GM23338 (cell line): ENCODE data around the gene RPL27.
A peak's percentile ranks its signal among the peaks of the same experiment; 100 is the strongest.

Experiments
- POLR2AphosphoS5 ChIP-seq: IDR thresholded peaks from 2 replicates; pipeline ENCODE4 v1.6.1; 2016; ENCODE audit warnings: antibody characterized with exemption, low read depth
- TF ChIP-seq, protein P1 (sequence below), 2 experiments: fragments of 200-600 bp in 1 of 2; sonication (generic) in 1 of 2; conservative IDR thresholded peaks; 2 replicates each; pipeline versions ENCODE4 v1.5.1 to v1.6.1; 2016 to 2017; ENCODE audit warnings: antibody characterized with exemption in 2 of 2, low read depth in 2 of 2, mild to moderate bottlenecking in 2 of 2, moderate library complexity in 1 of 2

GRCh38 chr17:43021741-43022512, 23.7 kb downstream of the RPL27 start, which contains the start of gene VAT1:
- TF ChIP-seq, protein P1, sequence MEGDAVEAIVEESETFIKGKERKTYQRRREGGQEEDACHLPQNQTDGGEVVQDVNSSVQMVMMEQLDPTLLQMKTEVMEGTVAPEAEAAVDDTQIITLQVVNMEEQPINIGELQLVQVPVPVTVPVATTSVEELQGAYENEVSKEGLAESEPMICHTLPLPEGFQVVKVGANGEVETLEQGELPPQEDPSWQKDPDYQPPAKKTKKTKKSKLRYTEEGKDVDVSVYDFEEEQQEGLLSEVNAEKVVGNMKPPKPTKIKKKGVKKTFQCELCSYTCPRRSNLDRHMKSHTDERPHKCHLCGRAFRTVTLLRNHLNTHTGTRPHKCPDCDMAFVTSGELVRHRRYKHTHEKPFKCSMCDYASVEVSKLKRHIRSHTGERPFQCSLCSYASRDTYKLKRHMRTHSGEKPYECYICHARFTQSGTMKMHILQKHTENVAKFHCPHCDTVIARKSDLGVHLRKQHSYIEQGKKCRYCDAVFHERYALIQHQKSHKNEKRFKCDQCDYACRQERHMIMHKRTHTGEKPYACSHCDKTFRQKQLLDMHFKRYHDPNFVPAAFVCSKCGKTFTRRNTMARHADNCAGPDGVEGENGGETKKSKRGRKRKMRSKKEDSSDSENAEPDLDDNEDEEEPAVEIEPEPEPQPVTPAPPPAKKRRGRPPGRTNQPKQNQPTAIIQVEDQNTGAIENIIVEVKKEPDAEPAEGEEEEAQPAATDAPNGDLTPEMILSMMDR (conservative IDR thresholded peaks at IDR 0.05; ENCODE audit: low read depth in 2 of 2) = no peak
- TF ChIP-seq POLR2AphosphoS5 = peak; percentile 87
